Osteocyte (in vitro differentiated cells): ENCODE results near the gene DCAF10. TPM values are rescaled to one million over a fixed set of nuclear protein-coding genes. Genes with fewer than 3 reads are reported as not detected.

Source experiments
- DNase-seq: peaks from one replicate; pipeline ENCODE4 v3.0.0; 2021; ENCODE audit warnings: mixed read lengths; ENCODE audit not compliant: unreplicated experiment; ENCODE audit errors: extremely low spot score
- H3K27ac Mint-ChIP-seq: one replicate; pipeline ENCODE4 v1.8.0; 2021; ENCODE audit warnings: mild to moderate bottlenecking, mixed read lengths; ENCODE audit not compliant: unreplicated experiment
- H3K27me3 Mint-ChIP-seq: one replicate; pipeline ENCODE4 v1.8.0; 2021; ENCODE audit warnings: mixed read lengths; ENCODE audit not compliant: unreplicated experiment
- H3K36me3 Mint-ChIP-seq: one replicate; pipeline ENCODE4 v1.8.0; 2021; ENCODE audit warnings: mixed read lengths; ENCODE audit not compliant: unreplicated experiment
- H3K4me1 Mint-ChIP-seq: one replicate; pipeline ENCODE4 v1.8.0; 2021; ENCODE audit warnings: mixed read lengths; ENCODE audit not compliant: unreplicated experiment
- H3K4me3 Mint-ChIP-seq: one replicate; pipeline ENCODE4 v1.8.0; 2021; ENCODE audit warnings: mild to moderate bottlenecking, moderate library complexity, mixed read lengths; ENCODE audit not compliant: unreplicated experiment
- H3K9me3 Mint-ChIP-seq: one replicate; pipeline ENCODE4 v1.8.0; 2021; ENCODE audit warnings: mixed read lengths; ENCODE audit not compliant: unreplicated experiment
- CTCF ChIP-seq: fragments of 200-600 bp; sonication (generic); IDR thresholded peaks from 2 replicates; pipeline ENCODE4 v1.5.0; 2021; ENCODE audit warnings: antibody characterized with exemption, mild to moderate bottlenecking, moderate library complexity
- total RNA-seq: library from RNA; stranded (reverse); gene quantifications from 2 replicates; pipeline ENCODE4 v1.2.1, GENCODE V29; 2021

Gene DCAF10
- total RNA-seq, 1 donor from 2014 or later: 27.7 TPM

GRCh38 chr9:37792122-37792521, 8.5 kb upstream of the DCAF10 start:
- no peak for DNase-seq
- no peak overlapping the region for H3K27ac Mint-ChIP-seq
- no peak overlapping the region for H3K4me3 Mint-ChIP-seq
- H3K4me1 Mint-ChIP-seq: no peaks in the 10 kb centered on the region
- no peaks in the 10 kb centered on the region for H3K9me3 Mint-ChIP-seq
- no peaks in the 10 kb centered on the region for H3K36me3 Mint-ChIP-seq
- TF ChIP-seq CTCF: no peak
- H3K27me3 Mint-ChIP-seq: no peaks in the 10 kb centered on the region

DNA sequence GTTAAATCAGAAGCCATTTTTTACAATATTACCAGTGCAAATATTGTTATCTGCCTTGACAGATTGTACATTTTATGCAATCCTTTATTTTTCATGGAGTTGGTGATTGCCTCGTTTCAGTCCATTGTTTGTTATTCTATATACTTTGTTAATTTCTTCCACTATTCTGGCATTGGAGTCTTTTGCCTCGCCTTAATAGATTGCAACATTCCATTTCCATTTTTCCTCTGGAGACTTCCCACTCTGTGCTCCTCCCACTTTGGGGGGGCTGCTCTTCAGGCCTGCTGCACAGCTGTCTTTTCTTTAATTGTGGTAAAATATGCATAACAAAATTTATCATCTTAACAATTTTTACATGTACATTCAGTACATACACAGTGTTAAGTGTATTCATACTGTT, 4.4 kb upstream of the DCAF10 start:
- H3K36me3 Mint-ChIP-seq: no peaks in the 10 kb centered on the region
- peaks cover 10% of the 10 kb centered on the region for H3K4me1 Mint-ChIP-seq
- H3K4me3 Mint-ChIP-seq: no peak overlapping the region
- H3K9me3 Mint-ChIP-seq: no peaks in the 10 kb centered on the region
- no peak for TF ChIP-seq CTCF
- H3K27ac Mint-ChIP-seq: no peak overlapping the region
- no peaks in the 10 kb centered on the region for H3K27me3 Mint-ChIP-seq
- DNase-seq: no peak

GRCh38 chr9:37798677-37799076, 1.9 kb upstream of the DCAF10 start:
- TF ChIP-seq CTCF: no peak
- Mint-ChIP-seq H3K9me3 (no peaks in the 10 kb centered on the region), H3K4me1 (peaks cover 28% of the 10 kb centered on the region), H3K27me3 (no peaks in the 10 kb centered on the region), H3K36me3 (no peaks in the 10 kb centered on the region), H3K4me3 (no peak overlapping the region), H3K27ac (no peak overlapping the region)
- DNase-seq: no peak

- Mint-ChIP-seq H3K36me3 (peaks cover 5% of the 10 kb centered on the region), H3K4me1 (peaks cover 31% of the 10 kb centered on the region), H3K4me3 (peak overlapping the region; percentile 91), H3K9me3 (no peaks in the 10 kb centered on the region), H3K27ac (peak overlapping the region; percentile 80), H3K27me3 (no peaks in the 10 kb centered on the region)
- no peak for DNase-seq
- TF ChIP-seq CTCF: no peak
Observed at GRCh38 chr9:37801287-37801850, 772 bp downstream of the DCAF10 start.

GRCh38 chr9:37801959-37802711, 1.5 kb downstream of the DCAF10 start:
- H3K36me3 Mint-ChIP-seq: peaks cover 5% of the 10 kb centered on the region
- H3K4me1 Mint-ChIP-seq: peaks cover 31% of the 10 kb centered on the region
- TF ChIP-seq CTCF: no peak
- peak overlapping the region; percentile 91 for H3K4me3 Mint-ChIP-seq
- DNase-seq: no peak
- H3K27me3 Mint-ChIP-seq: no peaks in the 10 kb centered on the region
- peak overlapping the region; percentile 80 for H3K27ac Mint-ChIP-seq
- no peaks in the 10 kb centered on the region for H3K9me3 Mint-ChIP-seq
